IMR-90 (cell line): ENCODE data around the gene SREBF2. TPM values are rescaled to one million over a fixed set of nuclear protein-coding genes. Genes with fewer than 3 reads are reported as not detected.

ENCODE experiments used
- ATAC-seq: fragments of 200-7000 bp; cut with Tn5 transposase; 2 replicates; pipeline ENCODE4 v1.9.1; 2020; ENCODE audit warnings: low read depth, mild to moderate bottlenecking, moderate library complexity
- BruUV-seq: library from RNA; stranded (reverse); fragments of 400-500 nt; replicated peaks from 2 replicates; lab custom pipeline; 2021; lab: Mats Ljungman, UMichigan
- CTCF ChIA-PET: fragments of 300-600 bp; formaldehyde crosslinking; extraction: SDS; loops from one replicate; lab custom pipeline; 2021; ENCODE audit warnings: antibody characterized with exemption; lab: Yijun Ruan, JAX
- POLR2A ChIA-PET: fragments of 300-600 bp; sonication (Branson Sonifier 250); formaldehyde crosslinking; loops from one replicate; lab custom pipeline; 2022; ENCODE audit warnings: antibody characterized with exemption; ENCODE audit not compliant: unreplicated experiment; lab: Charles Lee
- DNase-seq: peaks from one replicate; pipeline ENCODE4 v3.0.0; 2013
- H2AFZ ChIP-seq: replicated peaks from 2 replicates; pipeline ENCODE3; 2013; ENCODE audit warnings: low read length, mild to moderate bottlenecking; ENCODE audit not compliant: poor library complexity
- H2AK5ac ChIP-seq: 2 replicates; pipeline ENCODE4 v1.6.1; 2013; ENCODE audit warnings: low read depth, low read length, inconsistent platforms
- H2AK9ac ChIP-seq: replicated peaks from 2 replicates; pipeline ENCODE3; 2013; ENCODE audit warnings: mild to moderate bottlenecking, low read depth, low read length, moderate library complexity; ENCODE audit not compliant: poor library complexity
- H2BK120ac ChIP-seq: 2 replicates; pipeline ENCODE4 v1.6.1; 2013; ENCODE audit warnings: low read depth, low read length, inconsistent platforms
- H2BK15ac ChIP-seq: 3 replicates; pipeline ENCODE4 v1.6.1; 2013; ENCODE audit warnings: low read depth, low read length, inconsistent platforms
- H2BK20ac ChIP-seq: 2 replicates; pipeline ENCODE4 v1.6.1; 2013; ENCODE audit warnings: low read depth, mild to moderate bottlenecking, inconsistent platforms, low read length, moderate library complexity
- H2BK5ac ChIP-seq: 2 replicates; pipeline ENCODE4 v1.6.1; 2013; ENCODE audit warnings: mild to moderate bottlenecking, low read depth, low read length, inconsistent platforms; ENCODE audit not compliant: poor library complexity, severe bottlenecking
- H3K14ac ChIP-seq: replicated peaks from 2 replicates; pipeline ENCODE4 v1.6.1; 2013; ENCODE audit warnings: low read depth, low read length, inconsistent platforms
- H3K18ac ChIP-seq: 2 replicates; pipeline ENCODE4 v1.6.1; 2013; ENCODE audit warnings: low read depth, low read length, control low read depth
- H3K23ac ChIP-seq: 2 replicates; pipeline ENCODE4 v1.6.1; 2013; ENCODE audit warnings: low read depth, low read length, inconsistent platforms
- H3K27ac ChIP-seq: 2 replicates; pipeline ENCODE4 v1.5.1; 2013; ENCODE audit warnings: mild to moderate bottlenecking, control low read depth, low read length; ENCODE audit not compliant: insufficient read depth
- H3K27me3 ChIP-seq: 2 replicates; pipeline ENCODE4 v1.6.1; 2013; ENCODE audit warnings: low read length; ENCODE audit not compliant: control insufficient read depth, insufficient read depth
- H3K36me3 ChIP-seq: 2 replicates; pipeline ENCODE4 v1.6.1; 2013; ENCODE audit warnings: low read length, mixed read lengths; ENCODE audit not compliant: control insufficient read depth, insufficient read depth
- H3K4ac ChIP-seq: 2 replicates; pipeline ENCODE4 v1.6.1; 2013; ENCODE audit warnings: low read depth, low read length, inconsistent platforms
- H3K4me1 ChIP-seq: 2 replicates; pipeline ENCODE4 v1.6.1; 2013; ENCODE audit warnings: low read length, mixed read lengths; ENCODE audit not compliant: control insufficient read depth, insufficient read depth
- H3K4me2 ChIP-seq: 2 replicates; pipeline ENCODE4 v1.6.1; 2013; ENCODE audit warnings: low read depth, mild to moderate bottlenecking, control low read depth, low read length, moderate library complexity
- H3K4me3 ChIP-seq: 2 replicates; pipeline ENCODE4 v1.5.1; 2013; ENCODE audit warnings: low read depth, mild to moderate bottlenecking, control low read depth, low read length, moderate library complexity; ENCODE audit not compliant: insufficient read depth
- H3K56ac ChIP-seq: 2 replicates; pipeline ENCODE4 v1.6.1; 2013; ENCODE audit warnings: low read length, inconsistent platforms; ENCODE audit not compliant: insufficient read depth; ENCODE audit errors: extremely low read depth
- H3K79me1 ChIP-seq, 2 experiments: 2 replicates each; pipeline ENCODE4 v1.6.1; 2013; ENCODE audit warnings: low read length in 2 of 2, inconsistent platforms in 1 of 2, low read depth in 1 of 2
- H3K9ac ChIP-seq: 2 replicates; pipeline ENCODE4 v1.6.1; 2013; ENCODE audit warnings: low read depth, low read length, control low read depth
- H3K9me1 ChIP-seq: 2 replicates; pipeline ENCODE4 v1.6.1; 2013; ENCODE audit warnings: low read length, inconsistent platforms; ENCODE audit not compliant: insufficient read depth
- H3K9me3 ChIP-seq: 2 replicates; pipeline ENCODE4 v1.6.1; 2013; ENCODE audit warnings: low read length; ENCODE audit not compliant: control insufficient read depth, insufficient read depth
- H4K20me1 ChIP-seq: 2 replicates; pipeline ENCODE4 v1.6.1; 2013; ENCODE audit warnings: low read length, inconsistent platforms; ENCODE audit not compliant: insufficient read depth
- H4K5ac ChIP-seq: 2 replicates; pipeline ENCODE4 v1.6.1; 2013; ENCODE audit warnings: mild to moderate bottlenecking, low read depth, low read length, control low read depth
- H4K8ac ChIP-seq, 2 experiments: 2 replicates each; pipeline ENCODE4 v1.6.1; 2013; ENCODE audit warnings: low read depth in 2 of 2, low read length in 2 of 2, control low read depth in 1 of 2, inconsistent platforms in 1 of 2
- H4K91ac ChIP-seq: 2 replicates; pipeline ENCODE4 v1.6.1; 2013; ENCODE audit warnings: low read depth, low read length, inconsistent platforms; ENCODE audit not compliant: insufficient read depth
- BHLHE40 ChIP-seq: fragments of 150-350 bp; IDR thresholded peaks from 2 replicates; pipeline ENCODE4 v1.6.1; 2016; ENCODE audit warnings: mild to moderate bottlenecking, low read depth, low read length
- CEBPB ChIP-seq: IDR thresholded peaks from 2 replicates; pipeline ENCODE4 v1.6.1; 2012; ENCODE audit warnings: low read depth, low read length, improper control_type of control experiment
- MAFK ChIP-seq: IDR thresholded peaks from 2 replicates; pipeline ENCODE4 v1.6.1; 2012; ENCODE audit warnings: low read depth, low read length, improper control_type of control experiment
- MAZ ChIP-seq: IDR thresholded peaks from 2 replicates; pipeline ENCODE4 v1.6.1; 2012; ENCODE audit warnings: low read depth, mild to moderate bottlenecking, low read length, improper control_type of control experiment, moderate library complexity, borderline replicate concordance
- MXI1 ChIP-seq: IDR thresholded peaks from 2 replicates; pipeline ENCODE4 v1.6.1; 2012; ENCODE audit warnings: low read depth, mild to moderate bottlenecking, low read length, moderate library complexity, borderline replicate concordance
- RAD21 ChIP-seq: IDR thresholded peaks from 2 replicates; pipeline ENCODE4 v1.6.1; 2012; ENCODE audit warnings: low read length, improper control_type of control experiment
- RCOR1 ChIP-seq: IDR thresholded peaks from 2 replicates; pipeline ENCODE4 v1.6.1; 2012; ENCODE audit warnings: mild to moderate bottlenecking, low read length, improper control_type of control experiment; ENCODE audit not compliant: insufficient replicate concordance
- SMC3 ChIP-seq: fragments of 150-350 bp; IDR thresholded peaks from 2 replicates; pipeline ENCODE4 v1.6.1; 2016; ENCODE audit warnings: low read depth, mild to moderate bottlenecking, antibody characterized with exemption, low read length, moderate library complexity
- dilution Hi-C: fragments of 300-500 bp; cut with HindIII; formaldehyde crosslinking; loops from one replicate; pipeline ENCODE4 v1.14.3; 2018; ENCODE audit warnings: low sequenced_read_pairs; ENCODE audit not compliant: unreplicated experiment
- in situ Hi-C: fragments of 300-500 bp; cut with MboI; formaldehyde crosslinking; loops from 3 replicates; pipeline ENCODE4 v1.14.3; 2019; ENCODE audit warnings: low sequenced_read_pairs, inconsistent platforms, mixed read lengths
- intact Hi-C: fragments of 100-400 bp; cut with micrococcal nuclease; formaldehyde crosslinking; loops from 2 replicates; pipeline ENCODE4 v1.10.0; 2022
- polyA plus RNA-seq, 3 experiments: library from polyadenylated mRNA; depleted of rRNA; stranded (reverse); fragments of >200 nt; gene quantifications; 2 replicates each; pipeline ENCODE4 v1.2.3, GENCODE V29; 2012; ENCODE audit warnings: low replicate concordance in 1 of 3
- total RNA-seq: library from RNA; depleted of rRNA; stranded (reverse); fragments of >200 nt; gene quantifications from 2 replicates; pipeline ENCODE4 v1.2.3, GENCODE V29; 2012
- TF ChIP-seq, protein P1 (sequence below): conservative IDR thresholded peaks from 2 replicates; pipeline ENCODE4 v1.5.1; 2012; ENCODE audit warnings: mild to moderate bottlenecking, low read depth, low read length, improper control_type of control experiment

The SREBF2 gene
- total and polyA plus RNA-seq, 2 of the 4 experiments (the other 2 are of a cell fraction): 8.1 to 47.4 TPM

DNA sequence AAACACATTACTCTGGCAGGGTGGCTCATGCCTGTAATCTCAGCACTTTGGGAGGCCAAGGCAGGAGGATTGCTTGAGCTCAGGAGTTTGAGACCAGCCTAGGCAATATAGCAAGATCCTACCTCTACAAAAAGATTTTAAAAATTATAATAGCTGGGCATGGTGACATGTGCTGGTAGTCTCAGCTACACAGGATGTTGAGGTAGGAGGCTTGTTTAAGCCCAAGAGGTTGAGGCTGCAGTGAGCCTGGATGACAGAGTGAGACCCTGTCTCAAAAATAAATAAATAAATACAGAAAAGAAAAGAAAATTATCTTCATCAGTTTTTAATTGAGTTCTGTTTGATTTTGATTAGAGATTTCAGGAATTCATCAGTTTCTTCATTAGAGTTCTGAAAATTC lies 27.3 kb upstream of the SREBF2 start:
- no peak overlapping the region for H4K8ac ChIP-seq
- H2AFZ ChIP-seq: no peak overlapping the region
- intact Hi-C loops: no loop called here
- no peaks in the 10 kb centered on the region for H4K20me1 ChIP-seq
- ChIA-PET POLR2A (no interaction called here), CTCF (no interaction called here)
- peaks cover 2% of the 10 kb centered on the region; the same call in 1 of the 2 replicates for H3K36me3 ChIP-seq
- no TSS peak for BruUV-seq
- no peak overlapping the region for H4K91ac ChIP-seq
- ATAC-seq (no peak), DNase-seq (no peak)
- H3K9ac ChIP-seq: no peak overlapping the region
- TF ChIP-seq MXI1 (no peak), MAFK (no peak), MAZ (no peak), SMC3 (no peak), BHLHE40 (no peak), RCOR1 (no peak), RAD21 (no peak), CEBPB (no peak)
- TF ChIP-seq, protein P1, sequence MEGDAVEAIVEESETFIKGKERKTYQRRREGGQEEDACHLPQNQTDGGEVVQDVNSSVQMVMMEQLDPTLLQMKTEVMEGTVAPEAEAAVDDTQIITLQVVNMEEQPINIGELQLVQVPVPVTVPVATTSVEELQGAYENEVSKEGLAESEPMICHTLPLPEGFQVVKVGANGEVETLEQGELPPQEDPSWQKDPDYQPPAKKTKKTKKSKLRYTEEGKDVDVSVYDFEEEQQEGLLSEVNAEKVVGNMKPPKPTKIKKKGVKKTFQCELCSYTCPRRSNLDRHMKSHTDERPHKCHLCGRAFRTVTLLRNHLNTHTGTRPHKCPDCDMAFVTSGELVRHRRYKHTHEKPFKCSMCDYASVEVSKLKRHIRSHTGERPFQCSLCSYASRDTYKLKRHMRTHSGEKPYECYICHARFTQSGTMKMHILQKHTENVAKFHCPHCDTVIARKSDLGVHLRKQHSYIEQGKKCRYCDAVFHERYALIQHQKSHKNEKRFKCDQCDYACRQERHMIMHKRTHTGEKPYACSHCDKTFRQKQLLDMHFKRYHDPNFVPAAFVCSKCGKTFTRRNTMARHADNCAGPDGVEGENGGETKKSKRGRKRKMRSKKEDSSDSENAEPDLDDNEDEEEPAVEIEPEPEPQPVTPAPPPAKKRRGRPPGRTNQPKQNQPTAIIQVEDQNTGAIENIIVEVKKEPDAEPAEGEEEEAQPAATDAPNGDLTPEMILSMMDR: no peak
- dilution Hi-C loops: no loop called here
- no peak overlapping the region for H2BK15ac ChIP-seq
- no peak overlapping the region for H2AK5ac ChIP-seq
- no peak overlapping the region for H2BK120ac ChIP-seq
- no peak overlapping the region for H3K56ac ChIP-seq
- no peak overlapping the region for H3K18ac ChIP-seq
- no peak overlapping the region for H3K14ac ChIP-seq
- peaks cover 3% of the 10 kb centered on the region; the same call in 1 of the 2 replicates for H3K9me1 ChIP-seq
- H2BK5ac ChIP-seq: no peak overlapping the region
- H3K27me3 ChIP-seq: no peaks in the 10 kb centered on the region
- H3K4me3 ChIP-seq: no peak overlapping the region
- H3K4me2 ChIP-seq: no peak overlapping the region
- H3K79me1 ChIP-seq: peaks cover 15 to 33% of the 10 kb centered on the region in 2 experiments; a peak in 3 of 4 replicates
- no peak overlapping the region for H2AK9ac ChIP-seq
- H4K5ac ChIP-seq: no peak overlapping the region
- no peak overlapping the region for H2BK20ac ChIP-seq
- no peak overlapping the region for H3K4ac ChIP-seq
- in situ Hi-C loops: no loop called here
- H3K27ac ChIP-seq: no peak overlapping the region
- no peak overlapping the region for H3K23ac ChIP-seq
- no peaks in the 10 kb centered on the region for H3K9me3 ChIP-seq
- H3K4me1 ChIP-seq: peaks cover 4% of the 10 kb centered on the region
